Suprapubic skin (tissue), 4 donors: Measurements from ENCODE around the gene NTRK1. TPM values are rescaled to one million over a fixed set of nuclear protein-coding genes. Genes with fewer than 3 reads are reported as not detected.
"Not testable (repeated sequence)": the region's sequence is repeated elsewhere in the genome, so short reads cannot be mapped to it uniquely, and the experiment has no call there.

ENCODE experiments used
- DNase-seq, 2 donors: peaks; one replicate each; pipeline ENCODE4 v3.0.0-alpha.2; 2019; ENCODE audit warnings: low spot score in 2 of 2
- H3K27ac ChIP-seq: fragments of 200-600 bp; sonication (generic); one replicate; pipeline ENCODE4 v1.5.1; 2019
- H3K27me3 ChIP-seq: fragments of 200-600 bp; sonication (generic); one replicate; pipeline ENCODE4 v1.5.1; 2019
- H3K36me3 ChIP-seq: fragments of 200-600 bp; sonication (generic); one replicate; pipeline ENCODE4 v1.5.1; 2019
- H3K4me1 ChIP-seq: fragments of 200-600 bp; sonication (generic); one replicate; pipeline ENCODE4 v1.5.1; 2019
- H3K4me3 ChIP-seq: fragments of 200-600 bp; sonication (generic); one replicate; pipeline ENCODE4 v1.5.1; 2019; ENCODE audit warnings: mild to moderate bottlenecking
- H3K9me3 ChIP-seq: fragments of 200-600 bp; sonication (generic); one replicate; pipeline ENCODE4 v1.5.1; 2019
- CTCF ChIP-seq, 2 donors: fragments of 200-600 bp in 1 of 2; fragments of 450-650 bp in 1 of 2; sonication (generic) in 1 of 2; IDR thresholded peaks; one replicate each; pipeline ENCODE4 v1.5.1; 2016 to 2019; ENCODE audit warnings: antibody characterized with exemption in 2 of 2, mild to moderate bottlenecking in 1 of 2, moderate library complexity in 1 of 2
- EP300 ChIP-seq: sonication (generic); formaldehyde crosslinking; IDR thresholded peaks from one replicate; pipeline ENCODE4 v1.6.1; 2017; ENCODE audit warnings: antibody characterized with exemption
- POLR2A ChIP-seq, 2 donors: fragments of 450-650 bp; IDR thresholded peaks; one replicate each; pipeline ENCODE4 v1.6.1; 2017; ENCODE audit warnings: antibody characterized with exemption in 2 of 2, mild to moderate bottlenecking in 2 of 2, moderate library complexity in 2 of 2
- POLR2AphosphoS5 ChIP-seq, 3 donors: sonication (generic); formaldehyde crosslinking; IDR thresholded peaks; one replicate each; pipeline ENCODE4 v1.6.1; 2017; ENCODE audit warnings: antibody characterized with exemption in 3 of 3
- WGBS: methylation state at CpG from one replicate; pipeline ENCODE4 v1.1.5; 2018; 5-methylcytosine and 5-hydroxymethylcytosine counted together
- total RNA-seq, 4 donors: library from RNA; depleted of rRNA; stranded (reverse); fragments of >200 nt; gene quantifications; one replicate each; pipeline ENCODE4 v1.1.0, GENCODE V29; 2016

NTRK1 gene
- total RNA-seq, 4 donors from 2014 or later, result 0.32 TPM; not detected in 3

GRCh38 chr1:156926175-156926574 lies 65.5 kb downstream of the NTRK1 start:
- peaks cover 24% of the 10 kb centered on the region for H3K4me1 ChIP-seq
- TF ChIP-seq CTCF (IDR thresholded peaks at IDR 0.05) (no peak), EP300 (no peak)
- H3K9me3 ChIP-seq, result no peaks in the 10 kb centered on the region
- H3K27me3 ChIP-seq, result peaks cover 81% of the 10 kb centered on the region
- WGBS, result 44% methylated on average over 3 of the region's 3 CpGs
- H3K36me3 ChIP-seq, result no peaks in the 10 kb centered on the region
- no peak overlapping the region for H3K4me3 ChIP-seq
- DNase-seq, result no peak
- no peak overlapping the region for H3K27ac ChIP-seq

GRCh38 chr1:156926695-156927094 lies 66.0 kb downstream of the NTRK1 start:
- WGBS, result 85% methylated on average over 6 of the region's 6 CpGs
- peaks cover 78% of the 10 kb centered on the region for H3K27me3 ChIP-seq
- H3K27ac ChIP-seq, result not testable (repeated sequence)

GRCh38 chr1:156927215-156928042 lies 66.8 kb downstream of the NTRK1 start:
- TF ChIP-seq CTCF (IDR thresholded peaks at IDR 0.05), result peak; percentile 2 to 58
- no peak for TF ChIP-seq POLR2AphosphoS5 (IDR thresholded peaks at IDR 0.05)
- Histone ChIP-seq H3K27ac (no peak overlapping the region), H3K9me3 (no peaks in the 10 kb centered on the region), H3K4me3 (peak overlapping the region; percentile 14), H3K36me3 (no peaks in the 10 kb centered on the region), H3K27me3 (peaks cover 70% of the 10 kb centered on the region), H3K4me1 (peaks cover 24% of the 10 kb centered on the region)
- DNase-seq, result no peak
- WGBS, result 12% methylated on average over 37 of the region's 64 CpGs

More at GRCh38 chr1:156926695-156927094, 66.0 kb downstream of the NTRK1 start:
- not testable (repeated sequence) for H3K4me3 ChIP-seq, H3K36me3 ChIP-seq, H3K9me3 ChIP-seq, DNase-seq
- peaks cover 24% of the 10 kb centered on the region for H3K4me1 ChIP-seq

- TF ChIP-seq EP300 (no peak), POLR2AphosphoS5 (IDR thresholded peaks at IDR 0.05) (no peak), CTCF (IDR thresholded peaks at IDR 0.05) (no peak), POLR2A (IDR thresholded peaks at IDR 0.05) (no peak)
- Histone ChIP-seq H3K27me3 (peaks cover 64% of the 10 kb centered on the region), H3K27ac (no peak overlapping the region), H3K4me1 (peaks cover 24% of the 10 kb centered on the region), H3K36me3 (no peaks in the 10 kb centered on the region), H3K9me3 (no peaks in the 10 kb centered on the region), H3K4me3 (peak overlapping the region; percentile 14)
- WGBS, result 15% methylated on average over 4 of the region's 4 CpGs
- no peak for DNase-seq
Measured at GRCh38 chr1:156928043-156928602, 67.5 kb downstream of the NTRK1 start.

- 49% methylated on average over 6 of the region's 6 CpGs for WGBS
- peaks cover 48% of the 10 kb centered on the region for H3K27me3 ChIP-seq
- DNase-seq, result no peak
- H3K9me3 ChIP-seq, result no peaks in the 10 kb centered on the region
- TF ChIP-seq POLR2A (IDR thresholded peaks at IDR 0.05) (no peak), POLR2AphosphoS5 (IDR thresholded peaks at IDR 0.05) (no peak), CTCF (IDR thresholded peaks at IDR 0.05) (no peak), EP300 (no peak)
- H3K36me3 ChIP-seq, result no peaks in the 10 kb centered on the region
- peaks cover 10% of the 10 kb centered on the region for H3K4me1 ChIP-seq
- H3K27ac ChIP-seq, result no peak overlapping the region
- H3K4me3 ChIP-seq, result no peak overlapping the region
Measured at GRCh38 chr1:156929596-156930238, 69.1 kb downstream of the NTRK1 start.
